Activated CD8-positive, alpha-beta memory T cell treated with anti-CD3 and anti-CD28 coated beads for 1 hour (primary cell): Measurements from ENCODE around the gene CRNKL1.
A peak's percentile ranks its signal among the peaks of the same experiment; 100 is the strongest.

Experiments used
- DNase-seq, 2 donors: peaks; one replicate each; pipeline ENCODE4 v3.0.0-alpha.2; 2020; ENCODE audit warnings: low read depth in 1 of 2; ENCODE audit errors: extremely low read depth in 1 of 2

Gene CRNKL1

GRCh38 chr20:20052074-20052970, at the start of gene CRNKL1, which contains the start of gene CFAP61:
Gene CRNKL1 (minus strand): TSS chr20:20052466. CDS start chr20:20052342, 124 bp downstream.
Gene CFAP61 (plus strand): TSS chr20:20052532. CDS start chr20:20056654, 4,122 bp downstream.
- peak; percentile 96 for DNase-seq

GRCh38 chr20:20100881-20101280, 48.6 kb upstream of the CRNKL1 start:
- no peak for DNase-seq

- no peak for DNase-seq
Observed at GRCh38 chr20:20096421-20096820, 44.2 kb upstream of the CRNKL1 start.

GRCh38 chr20:20095114-20095872, 43.0 kb upstream of the CRNKL1 start:
- DNase-seq, result no peak

- DNase-seq, result no peak
Observed at GRCh38 chr20:20094410-20094809, 42.1 kb upstream of the CRNKL1 start.

GRCh38 chr20:20092827-20093226, 40.6 kb upstream of the CRNKL1 start:
- no peak for DNase-seq

- DNase-seq, result no peak
Observed at GRCh38 chr20:20089939-20090338, 37.7 kb upstream of the CRNKL1 start.

GRCh38 chr20:20089018-20089417, 36.8 kb upstream of the CRNKL1 start:
- no peak for DNase-seq

- DNase-seq, result no peak
Observed at GRCh38 chr20:20085812-20086211, 33.5 kb upstream of the CRNKL1 start.

- no peak for DNase-seq
Observed at GRCh38 chr20:20085071-20085470, 32.8 kb upstream of the CRNKL1 start.

GRCh38 chr20:20084296-20084752, 32.1 kb upstream of the CRNKL1 start:
- no peak for DNase-seq

- DNase-seq, result no peak
Observed at GRCh38 chr20:20083807-20084206, 31.5 kb upstream of the CRNKL1 start.

- DNase-seq, result no peak
Observed at GRCh38 chr20:20079102-20079784, 27.0 kb upstream of the CRNKL1 start.

- DNase-seq, result no peak
Observed at GRCh38 chr20:20078041-20078440, 25.8 kb upstream of the CRNKL1 start.

- DNase-seq, result no peak
Observed at GRCh38 chr20:20076297-20077065, 24.2 kb upstream of the CRNKL1 start.

GRCh38 chr20:20075032-20075431, 22.8 kb upstream of the CRNKL1 start:
- no peak for DNase-seq

- DNase-seq, result no peak
Observed at GRCh38 chr20:20073801-20074371, 21.6 kb upstream of the CRNKL1 start.

- no peak for DNase-seq
Observed at GRCh38 chr20:20070871-20071726, 18.8 kb upstream of the CRNKL1 start.

GRCh38 chr20:20065361-20065760, 13.1 kb upstream of the CRNKL1 start:
- no peak for DNase-seq
